ENCODE data around the gene FOXL3.
"Not testable (repeated sequence)": the region's sequence is repeated elsewhere in the genome, so short reads cannot be mapped to it uniquely, and the experiment has no call there.

FOXL3 gene

DNA sequence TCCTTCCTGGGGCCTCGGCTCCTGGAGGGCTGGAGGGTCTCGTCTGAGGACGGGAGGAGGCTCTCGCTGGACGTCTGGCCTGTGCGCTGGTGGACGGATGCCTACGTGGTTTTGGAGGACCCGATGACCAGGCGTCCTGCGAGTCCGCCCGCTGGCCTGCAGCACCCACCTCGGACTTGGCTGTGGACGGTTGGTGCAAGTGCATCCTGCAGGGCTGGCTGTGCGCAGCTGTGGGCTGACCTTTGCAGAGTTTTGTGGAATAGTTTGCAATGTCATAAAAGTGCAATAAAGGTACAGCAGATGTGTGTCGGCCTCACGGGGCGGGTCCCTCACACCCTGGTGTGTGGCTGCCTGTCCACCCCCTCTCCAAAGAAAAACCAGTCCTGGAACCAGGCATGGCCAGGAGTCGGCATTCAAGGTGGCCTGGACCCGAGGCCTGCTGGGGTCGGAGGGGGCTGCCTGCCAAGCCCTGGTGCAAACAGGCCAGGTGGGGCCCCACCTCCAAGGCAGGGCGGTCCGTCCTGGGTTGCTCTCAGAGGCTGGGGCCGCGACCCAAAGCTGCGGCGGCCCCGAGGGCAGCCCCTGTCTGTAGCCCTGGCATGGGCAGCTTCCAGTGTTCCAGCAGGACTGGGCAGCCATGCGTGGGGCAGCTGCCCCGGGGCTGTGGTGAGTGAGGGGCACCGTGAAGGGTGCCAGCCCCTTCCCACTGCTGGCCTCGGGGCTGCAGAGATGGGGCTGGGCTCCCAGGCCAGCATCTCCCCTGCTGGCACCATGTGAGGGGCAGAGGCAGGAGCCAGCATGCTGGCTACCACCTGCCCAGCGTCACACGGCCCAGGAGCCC is 29.3 kb upstream of the FOXL3 start:
- Histone ChIP-seq H3K4me3 (ENCODE audit: insufficient read depth, low read depth, low read length, poor library complexity, severe bottlenecking) (no peak overlapping the region), H3K27ac (ENCODE audit: insufficient read depth, low read length, poor library complexity, severe bottlenecking) (no peak overlapping the region), H3K36me3 (ENCODE audit: control insufficient read depth, insufficient read depth, low read length) (no peaks in the 10 kb centered on the region), H3K27me3 (replicated peaks; ENCODE audit: control insufficient read depth, insufficient read depth, low read length, poor library complexity, severe bottlenecking) (no peaks in the 10 kb centered on the region), H3K9me3 (ENCODE audit: control insufficient read depth, low read length) (no peaks in the 10 kb centered on the region), H3K4me1 (ENCODE audit: control insufficient read depth, insufficient read depth, low read length, poor library complexity, severe bottlenecking) (no peaks in the 10 kb centered on the region)
- no peak for DNase-seq

DNA sequence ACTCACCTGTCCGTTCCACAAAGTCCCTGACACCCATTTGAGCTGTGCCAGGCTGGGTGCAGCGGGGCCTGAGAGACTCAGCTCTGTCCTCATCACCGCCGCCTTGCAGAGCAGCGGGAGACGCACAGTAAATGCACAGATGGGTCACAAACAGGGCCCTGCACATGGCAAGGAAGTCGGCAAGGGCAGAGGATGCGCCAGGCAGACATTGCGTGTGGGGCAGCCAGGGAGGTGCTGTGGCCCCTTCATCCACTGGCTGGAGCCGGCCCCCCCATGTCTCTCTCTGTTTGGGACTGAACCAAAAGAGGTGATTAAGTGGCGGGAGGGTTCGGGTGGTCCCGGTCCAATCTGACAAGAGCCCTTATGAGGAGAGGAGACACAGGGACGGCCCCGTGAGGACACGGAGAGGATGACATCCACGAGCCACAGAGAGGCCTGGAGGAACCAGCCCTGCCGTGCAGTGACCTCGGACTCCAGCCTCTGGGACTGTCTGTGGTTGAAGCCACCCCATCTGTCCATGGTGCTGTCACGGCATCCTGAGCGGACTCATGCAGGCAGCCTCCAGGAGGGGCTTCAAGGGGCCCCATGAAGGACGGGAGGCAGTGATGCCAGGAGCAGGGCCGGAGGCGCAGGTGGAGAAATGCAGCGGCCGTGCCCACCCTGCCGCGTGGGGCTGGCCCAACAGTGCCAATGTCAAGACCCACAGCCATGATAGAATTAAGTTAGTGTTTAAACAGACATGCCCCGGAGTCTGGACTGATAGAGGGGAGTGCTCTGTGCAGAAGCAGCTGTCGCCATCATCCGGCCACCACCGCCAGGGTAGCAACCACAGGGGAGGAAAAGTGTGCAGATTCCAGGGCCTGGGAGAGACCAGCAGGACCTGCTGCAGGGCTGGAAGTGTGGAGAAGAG is 28.4 kb upstream of the FOXL3 start:
- Histone ChIP-seq H3K36me3 (ENCODE audit: control insufficient read depth, insufficient read depth, low read length) (no peaks in the 10 kb centered on the region), H3K9me3 (ENCODE audit: control insufficient read depth, low read length) (no peaks in the 10 kb centered on the region), H3K27me3 (replicated peaks; ENCODE audit: control insufficient read depth, insufficient read depth, low read length, poor library complexity, severe bottlenecking) (no peaks in the 10 kb centered on the region), H3K27ac (ENCODE audit: insufficient read depth, low read length, poor library complexity, severe bottlenecking) (no peak overlapping the region), H3K4me1 (ENCODE audit: control insufficient read depth, insufficient read depth, low read length, poor library complexity, severe bottlenecking) (no peaks in the 10 kb centered on the region), H3K4me3 (ENCODE audit: insufficient read depth, low read depth, low read length, poor library complexity, severe bottlenecking) (no peak overlapping the region)
- no peak for DNase-seq

DNA sequence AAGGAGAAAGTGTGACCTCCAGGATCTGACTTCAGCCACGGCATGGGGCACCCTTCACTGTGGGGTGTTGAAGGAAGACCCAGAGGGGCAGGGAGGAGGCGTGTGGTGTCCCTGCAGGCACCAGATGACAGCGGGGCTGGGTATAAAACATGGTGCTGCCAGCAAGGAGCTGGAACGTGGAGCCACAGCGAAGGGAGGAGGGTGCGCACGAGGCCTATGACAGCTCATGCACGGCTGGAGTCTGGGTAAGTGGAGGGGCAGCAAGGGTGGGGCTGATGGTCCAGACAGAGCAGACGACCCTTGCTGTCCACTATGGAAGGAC is 27.8 kb upstream of the FOXL3 start:
- Histone ChIP-seq H3K36me3 (ENCODE audit: control insufficient read depth, insufficient read depth, low read length) (no peaks in the 10 kb centered on the region), H3K4me1 (ENCODE audit: control insufficient read depth, insufficient read depth, low read length, poor library complexity, severe bottlenecking) (no peaks in the 10 kb centered on the region), H3K4me3 (ENCODE audit: insufficient read depth, low read depth, low read length, poor library complexity, severe bottlenecking) (no peak overlapping the region), H3K9me3 (ENCODE audit: control insufficient read depth, low read length) (no peaks in the 10 kb centered on the region), H3K27ac (ENCODE audit: insufficient read depth, low read length, poor library complexity, severe bottlenecking) (no peak overlapping the region), H3K27me3 (replicated peaks; ENCODE audit: control insufficient read depth, insufficient read depth, low read length, poor library complexity, severe bottlenecking) (no peaks in the 10 kb centered on the region)
- DNase-seq: no peak

DNA sequence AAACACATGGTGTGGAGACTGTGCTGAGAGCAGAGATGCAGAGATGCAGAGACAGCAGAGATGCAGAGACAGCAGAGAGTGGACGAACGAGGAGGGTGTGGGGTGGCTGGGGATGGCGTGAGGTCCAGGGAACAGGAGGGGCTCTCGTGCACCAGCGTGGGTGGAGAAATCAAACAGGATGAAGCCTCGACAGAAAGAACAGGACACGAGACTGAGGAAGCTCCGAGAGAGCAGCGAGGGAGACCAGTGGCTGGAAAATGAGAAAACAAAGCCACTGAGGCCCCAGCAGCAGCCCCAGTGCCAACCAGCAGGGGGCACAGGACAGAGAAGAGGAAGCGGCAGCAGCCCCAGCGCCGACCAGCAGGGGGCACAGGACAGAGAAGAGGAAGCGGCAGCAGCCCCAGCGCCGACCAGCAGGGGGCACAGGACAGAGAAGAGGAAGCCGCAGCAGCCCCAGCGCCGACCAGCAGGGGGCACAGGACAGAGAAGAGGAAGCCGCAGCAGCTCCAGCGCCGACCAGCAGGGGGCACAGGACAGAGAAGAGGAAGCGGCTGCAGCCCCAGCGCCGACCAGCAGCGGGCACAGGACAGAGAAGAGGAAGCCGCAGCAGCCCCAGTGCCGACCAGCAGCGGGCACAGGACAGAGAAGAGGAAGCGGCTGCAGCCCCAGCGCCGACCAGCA is 27.2 kb upstream of the FOXL3 start:
- H3K4me1 ChIP-seq (ENCODE audit: control insufficient read depth, insufficient read depth, low read length, poor library complexity, severe bottlenecking); H3K27me3 ChIP-seq (replicated peaks; ENCODE audit: control insufficient read depth, insufficient read depth, low read length, poor library complexity, severe bottlenecking); H3K9me3 ChIP-seq (ENCODE audit: control insufficient read depth, low read length); H3K4me3 ChIP-seq (ENCODE audit: insufficient read depth, low read depth, low read length, poor library complexity, severe bottlenecking); H3K36me3 ChIP-seq (ENCODE audit: control insufficient read depth, insufficient read depth, low read length); H3K27ac ChIP-seq (ENCODE audit: insufficient read depth, low read length, poor library complexity, severe bottlenecking): not testable (repeated sequence)
- DNase-seq: peak; percentile 25 to 43 (median 39)

DNA sequence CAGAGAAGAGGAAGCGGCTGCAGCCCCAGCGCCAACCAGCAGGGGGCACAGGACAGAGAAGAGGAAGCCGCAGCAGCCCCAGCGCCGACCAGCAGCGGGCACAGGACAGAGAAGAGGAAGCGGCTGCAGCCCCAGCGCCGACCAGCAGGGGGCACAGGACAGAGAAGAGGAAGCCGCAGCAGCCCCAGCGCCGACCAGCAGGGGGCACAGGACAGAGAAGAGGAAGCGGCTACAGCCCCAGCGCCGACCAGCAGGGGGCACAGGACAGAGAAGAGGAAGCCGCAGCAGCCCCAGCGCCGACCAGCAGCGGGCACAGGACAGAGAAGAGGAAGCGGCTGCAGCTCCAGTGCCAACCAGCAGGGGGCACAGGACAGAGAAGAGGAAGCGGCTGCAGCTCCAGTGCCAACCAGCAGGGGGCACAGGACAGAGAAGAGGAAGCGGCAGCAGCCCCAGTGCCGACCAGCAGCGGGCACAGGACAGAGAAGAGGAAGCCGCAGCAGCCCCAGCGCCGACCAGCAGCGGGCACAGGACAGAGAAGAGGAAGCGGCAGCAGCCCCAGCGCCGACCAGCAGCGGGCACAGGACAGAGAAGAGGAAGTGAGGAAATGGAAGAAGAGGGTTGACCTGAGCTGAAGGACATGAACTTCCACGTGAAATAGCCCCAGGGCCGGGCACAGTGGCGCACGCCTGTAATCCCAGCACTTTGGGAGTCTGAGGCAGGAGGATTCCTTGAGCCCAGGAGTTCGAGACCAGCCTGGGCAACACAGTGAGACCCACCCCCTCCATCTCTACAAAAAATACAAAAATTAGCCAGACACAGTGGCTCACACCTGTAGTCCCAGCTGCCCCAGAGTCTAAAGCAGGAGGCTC is 26.3 kb upstream of the FOXL3 start:
- H3K36me3 ChIP-seq (ENCODE audit: control insufficient read depth, insufficient read depth, low read length); H3K27ac ChIP-seq (ENCODE audit: insufficient read depth, low read length, poor library complexity, severe bottlenecking); H3K9me3 ChIP-seq (ENCODE audit: control insufficient read depth, low read length); H3K27me3 ChIP-seq (replicated peaks; ENCODE audit: control insufficient read depth, insufficient read depth, low read length, poor library complexity, severe bottlenecking); H3K4me1 ChIP-seq (ENCODE audit: control insufficient read depth, insufficient read depth, low read length, poor library complexity, severe bottlenecking); H3K4me3 ChIP-seq (ENCODE audit: insufficient read depth, low read depth, low read length, poor library complexity, severe bottlenecking): not testable (repeated sequence)
- peak in 2 of 3 donors; percentile 47 to 48 for DNase-seq

DNA sequence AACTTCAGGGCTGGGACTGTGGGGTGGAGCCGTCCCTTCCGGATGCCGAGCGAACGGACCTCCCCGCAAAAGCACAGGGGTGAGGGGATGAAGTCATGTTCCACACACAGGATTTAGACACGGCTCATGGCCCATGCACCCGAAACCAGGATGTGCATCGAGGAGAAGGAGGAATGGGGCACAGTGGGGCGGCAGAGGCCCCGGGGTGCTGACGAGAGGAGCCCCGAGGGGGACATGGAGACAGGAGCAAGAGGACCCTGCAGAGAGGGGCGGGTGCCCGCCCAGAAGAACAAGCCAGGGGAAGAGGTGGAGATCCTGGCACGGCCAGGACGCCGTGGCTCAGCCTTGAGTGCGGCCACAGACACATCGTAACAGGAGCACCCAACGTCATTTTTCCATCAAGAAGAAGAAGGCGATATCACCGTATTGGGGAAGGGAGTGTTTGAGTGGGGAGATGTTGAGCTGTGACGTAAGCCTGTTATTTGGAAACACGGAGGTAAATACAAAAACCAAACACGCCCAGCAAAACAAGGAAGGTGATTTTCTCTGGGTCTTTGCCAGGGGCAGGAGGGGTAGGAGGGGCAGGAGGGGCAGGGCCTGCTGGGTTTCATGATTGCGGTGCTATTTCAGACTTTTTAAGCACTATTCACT is 25.3 kb upstream of the FOXL3 start:
- no peak overlapping the region for H3K4me3 ChIP-seq (ENCODE audit: insufficient read depth, low read depth, low read length, poor library complexity, severe bottlenecking)
- no peak overlapping the region for H3K27ac ChIP-seq (ENCODE audit: insufficient read depth, low read length, poor library complexity, severe bottlenecking)
- H3K4me1 ChIP-seq (ENCODE audit: control insufficient read depth, insufficient read depth, low read length, poor library complexity, severe bottlenecking): no peaks in the 10 kb centered on the region
- no peak for DNase-seq
- H3K27me3 ChIP-seq (replicated peaks; ENCODE audit: control insufficient read depth, insufficient read depth, low read length, poor library complexity, severe bottlenecking): no peaks in the 10 kb centered on the region
- no peaks in the 10 kb centered on the region for H3K36me3 ChIP-seq (ENCODE audit: control insufficient read depth, insufficient read depth, low read length)
- H3K9me3 ChIP-seq (ENCODE audit: control insufficient read depth, low read length): no peaks in the 10 kb centered on the region

DNA sequence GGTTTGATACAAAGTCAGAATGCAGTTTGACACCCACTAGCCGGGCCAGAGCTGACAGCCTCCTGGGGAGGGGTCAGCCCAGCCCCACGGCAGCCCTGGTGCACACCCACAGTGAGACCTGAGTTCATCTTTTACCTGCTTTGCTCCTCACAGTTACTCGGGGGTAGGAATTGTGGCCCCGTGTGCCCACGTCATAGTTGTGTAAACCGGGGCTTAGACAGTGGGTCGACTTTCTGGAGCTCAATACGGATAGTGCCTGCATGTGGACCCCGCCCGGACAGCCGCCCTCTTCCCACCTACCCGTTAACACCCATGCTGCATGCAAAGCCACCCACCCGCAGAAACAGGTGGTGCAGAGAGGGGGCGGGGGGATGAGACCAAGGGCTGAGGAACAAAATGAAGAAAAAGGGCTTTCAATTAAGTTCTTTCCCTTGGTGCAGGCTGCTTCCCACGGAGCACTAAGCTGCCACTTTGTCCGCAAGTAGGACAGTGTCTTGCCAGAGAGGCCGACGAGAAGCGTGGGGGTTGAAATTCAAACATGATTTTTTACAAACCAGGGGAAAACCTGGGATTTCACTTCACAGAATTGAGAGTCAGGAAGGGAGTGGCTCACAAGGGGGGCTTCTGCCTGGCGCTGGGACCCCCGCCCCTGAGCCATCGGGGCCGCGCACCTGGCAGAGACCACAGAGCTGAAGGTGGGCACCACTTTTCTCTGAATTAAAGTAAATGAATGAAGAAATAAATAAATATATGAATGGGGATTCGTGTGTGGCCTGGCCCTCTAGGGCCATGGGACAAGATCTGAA is 24.6 kb upstream of the FOXL3 start:
- H3K4me1 ChIP-seq (ENCODE audit: control insufficient read depth, insufficient read depth, low read length, poor library complexity, severe bottlenecking): no peaks in the 10 kb centered on the region
- no peaks in the 10 kb centered on the region for H3K27me3 ChIP-seq (replicated peaks; ENCODE audit: control insufficient read depth, insufficient read depth, low read length, poor library complexity, severe bottlenecking)
- no peak overlapping the region for H3K27ac ChIP-seq (ENCODE audit: insufficient read depth, low read length, poor library complexity, severe bottlenecking)
- DNase-seq: no peak
- H3K36me3 ChIP-seq (ENCODE audit: control insufficient read depth, insufficient read depth, low read length): no peaks in the 10 kb centered on the region
- H3K9me3 ChIP-seq (ENCODE audit: control insufficient read depth, low read length): no peaks in the 10 kb centered on the region
- H3K4me3 ChIP-seq (ENCODE audit: insufficient read depth, low read depth, low read length, poor library complexity, severe bottlenecking): no peak overlapping the region

DNA sequence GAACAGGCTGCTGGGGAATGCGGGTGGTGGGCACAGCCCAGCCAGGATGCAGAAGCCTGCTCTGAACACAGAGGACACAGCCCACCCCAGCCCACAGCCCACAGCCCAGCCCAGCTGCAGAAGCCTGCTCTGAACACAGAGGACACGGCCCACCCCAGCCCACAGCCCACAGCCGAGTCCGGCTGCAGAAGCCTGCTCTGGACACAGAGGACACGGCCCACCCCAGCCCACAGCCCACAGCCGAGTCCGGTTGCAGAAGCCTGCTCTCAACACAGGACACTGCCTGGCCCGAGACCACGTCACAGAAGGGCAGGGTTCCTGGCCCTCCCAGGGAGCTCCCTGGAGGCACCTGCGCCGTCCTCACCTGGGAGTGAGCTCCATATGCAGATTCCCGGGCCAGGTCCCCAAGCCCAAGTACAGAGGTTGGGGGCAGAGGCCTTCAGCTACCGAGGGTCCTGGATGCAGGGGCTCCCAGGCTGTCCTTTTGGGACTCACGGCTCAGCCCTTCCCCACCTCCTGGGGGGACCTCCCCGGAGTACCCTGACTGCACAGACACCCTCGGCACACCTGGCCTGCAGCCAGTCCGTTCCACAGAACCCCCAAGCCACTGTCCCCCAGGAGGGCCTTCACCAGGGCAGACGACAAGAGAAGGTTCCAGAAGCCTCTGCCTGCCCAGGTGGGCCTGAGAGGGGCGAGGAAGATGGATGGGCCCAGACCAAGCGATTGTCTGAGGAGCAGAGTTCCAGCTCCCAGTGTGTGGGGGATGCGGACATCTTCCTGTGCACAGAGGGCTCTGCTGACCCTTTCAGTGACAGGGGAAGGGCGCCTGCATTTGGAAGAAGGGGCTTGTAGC is 23.7 kb upstream of the FOXL3 start:
- Histone ChIP-seq H3K4me1 (ENCODE audit: control insufficient read depth, insufficient read depth, low read length, poor library complexity, severe bottlenecking) (no peaks in the 10 kb centered on the region), H3K27me3 (replicated peaks; ENCODE audit: control insufficient read depth, insufficient read depth, low read length, poor library complexity, severe bottlenecking) (no peaks in the 10 kb centered on the region), H3K36me3 (ENCODE audit: control insufficient read depth, insufficient read depth, low read length) (no peaks in the 10 kb centered on the region), H3K4me3 (ENCODE audit: insufficient read depth, low read depth, low read length, poor library complexity, severe bottlenecking) (no peak overlapping the region), H3K9me3 (ENCODE audit: control insufficient read depth, low read length) (no peaks in the 10 kb centered on the region), H3K27ac (ENCODE audit: insufficient read depth, low read length, poor library complexity, severe bottlenecking) (no peak overlapping the region)
- no peak for DNase-seq

Data from effector memory CD4-positive, alpha-beta T cell (primary cell).